T-helper 17 cell (primary cell): ENCODE results near the gene MED13L. TPM values are rescaled to one million over a fixed set of nuclear protein-coding genes. Genes with fewer than 3 reads are reported as not detected.
"Not testable (repeated sequence)": the region's sequence is repeated elsewhere in the genome, so short reads cannot be mapped to it uniquely, and the experiment has no call there.

ENCODE experiments used
- ATAC-seq: fragments of 150-1000 bp; cut with Tn5 transposase; 2 replicates; pipeline ENCODE4 v1.10.0; 2021; ENCODE audit warnings: mild to moderate bottlenecking, moderate library complexity
- DNase-seq, 3 donors: peaks; one replicate each; pipeline versions ENCODE4 v3.0.0 to v3.0.0-alpha.2; 2020 to 2021
- H3K9me3 ChIP-seq: one replicate; pipeline ENCODE4 v1.7.0; 2013; ENCODE audit warnings: low read length, mild to moderate bottlenecking; ENCODE audit not compliant: control insufficient read depth, poor library complexity, severe bottlenecking
- H3K27ac Mint-ChIP-seq: one replicate; pipeline ENCODE4 v1.8.0; 2022; ENCODE audit warnings: mild to moderate bottlenecking, moderate library complexity, mixed read lengths
- H3K27me3 Mint-ChIP-seq: one replicate; pipeline ENCODE4 v1.8.0; 2022; ENCODE audit warnings: mixed read lengths
- H3K36me3 Mint-ChIP-seq: one replicate; pipeline ENCODE4 v1.8.0; 2022; ENCODE audit warnings: low read depth, mixed read lengths
- H3K4me1 Mint-ChIP-seq: one replicate; pipeline ENCODE4 v1.8.0; 2022; ENCODE audit warnings: mild to moderate bottlenecking, mixed read lengths
- H3K4me3 Mint-ChIP-seq: one replicate; pipeline ENCODE4 v1.8.0; 2022; ENCODE audit warnings: mild to moderate bottlenecking, moderate library complexity, mixed read lengths
- total RNA-seq, 4 donors: library from RNA in 2 of 4; stranded (reverse) in 2 of 4; gene quantifications; one replicate each; pipeline ENCODE4 v1.2.3 and lab custom pipeline; 2022 to 2026

MED13L gene
- total RNA-seq, 2 donors from 2014 or later: 184 to 193 TPM

DNA sequence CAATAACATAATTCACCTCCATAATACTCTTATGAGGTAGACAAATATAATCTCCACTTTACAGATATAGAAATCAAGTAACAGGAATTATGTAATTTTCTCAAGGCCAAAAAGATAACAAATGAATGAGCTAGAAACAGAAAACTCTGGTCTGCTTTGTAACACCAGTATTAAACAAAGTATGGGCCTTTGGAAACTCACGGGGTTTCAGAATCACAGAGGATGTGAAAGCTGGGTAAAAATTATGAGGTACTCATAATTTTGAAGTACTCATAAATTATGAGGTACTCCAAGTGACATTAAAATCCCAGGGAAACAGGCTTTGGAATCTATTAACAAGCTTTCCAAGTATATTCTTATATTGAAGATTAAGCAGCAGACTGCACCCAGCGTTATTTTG is 140.2 kb downstream of the MED13L start:
- no peaks in the 10 kb centered on the region for H3K9me3 ChIP-seq
- H3K27me3 Mint-ChIP-seq: no peaks in the 10 kb centered on the region
- H3K4me1 Mint-ChIP-seq: peaks cover 48% of the 10 kb centered on the region
- no peak overlapping the region for H3K27ac Mint-ChIP-seq
- H3K36me3 Mint-ChIP-seq: no peaks in the 10 kb centered on the region
- H3K4me3 Mint-ChIP-seq: no peak overlapping the region
- DNase-seq (no peak), ATAC-seq (no peak)

DNA sequence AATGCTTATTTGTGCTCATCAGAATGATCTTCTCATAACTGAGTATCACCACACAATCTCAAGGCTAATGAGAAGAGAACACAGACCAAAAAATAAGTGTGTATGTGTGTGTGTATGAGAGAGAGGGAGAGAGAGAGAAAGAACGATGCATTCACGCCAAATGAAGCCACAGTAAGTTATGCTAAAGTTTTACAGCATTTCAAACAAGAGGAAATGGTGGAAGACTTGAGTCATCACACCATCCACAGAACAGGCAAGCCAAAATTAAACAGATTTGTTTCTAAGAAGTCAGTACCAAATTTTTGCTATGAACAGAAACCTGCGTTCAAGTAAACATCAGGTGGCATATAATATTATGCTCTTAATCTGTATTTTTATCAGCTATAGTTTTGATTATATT is 141.2 kb downstream of the MED13L start:
- no peaks in the 10 kb centered on the region for H3K27me3 Mint-ChIP-seq
- no peak for ATAC-seq

DNA sequence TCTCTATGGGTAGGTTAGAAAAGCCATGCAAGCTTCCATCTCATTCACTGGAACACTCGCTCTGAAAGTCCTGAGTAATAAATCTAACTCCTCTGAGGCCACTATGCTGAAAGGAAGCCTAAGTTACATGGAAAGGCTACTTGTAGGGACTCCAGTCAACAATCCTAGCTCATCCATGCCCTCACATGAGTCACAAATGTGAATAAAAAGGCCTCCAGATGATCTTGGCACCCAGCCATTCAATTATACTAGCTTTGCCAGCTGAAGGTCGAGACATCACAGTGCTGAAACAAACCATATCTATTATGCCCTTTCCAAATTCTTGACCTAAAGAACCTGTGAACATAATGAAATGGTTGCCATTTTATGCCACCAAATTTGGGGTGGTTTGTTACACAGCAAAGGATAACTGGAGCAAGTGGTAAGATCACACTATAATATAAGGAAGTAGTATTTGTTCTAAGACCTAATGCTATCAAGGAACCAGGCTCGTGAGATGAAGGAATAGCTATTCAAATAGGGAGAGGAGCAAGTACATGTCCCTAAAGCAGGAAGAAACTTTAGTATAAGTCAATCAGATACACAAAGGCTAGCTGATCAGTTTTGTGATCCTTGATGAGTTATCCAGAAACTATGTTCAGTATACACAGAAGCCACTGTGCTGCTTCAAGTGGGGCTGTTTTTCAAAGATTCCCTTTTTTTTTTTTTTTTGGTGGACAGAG is 142.1 kb downstream of the MED13L start:
- no peaks in the 10 kb centered on the region for H3K27me3 Mint-ChIP-seq
- no peak for ATAC-seq
- no peak overlapping the region for H3K4me3 Mint-ChIP-seq
- no peaks in the 10 kb centered on the region for H3K36me3 Mint-ChIP-seq
- H3K27ac Mint-ChIP-seq: no peak overlapping the region
- peaks cover 47% of the 10 kb centered on the region for H3K4me1 Mint-ChIP-seq
- DNase-seq: no peak
- H3K9me3 ChIP-seq: no peaks in the 10 kb centered on the region

More for the DNA sequence above, 141.2 kb downstream of the MED13L start:
- DNase-seq: no peak
- Mint-ChIP-seq H3K36me3 (no peaks in the 10 kb centered on the region), H3K4me1 (peaks cover 41% of the 10 kb centered on the region), H3K4me3 (no peak overlapping the region), H3K27ac (no peak overlapping the region)
- no peaks in the 10 kb centered on the region for H3K9me3 ChIP-seq

DNA sequence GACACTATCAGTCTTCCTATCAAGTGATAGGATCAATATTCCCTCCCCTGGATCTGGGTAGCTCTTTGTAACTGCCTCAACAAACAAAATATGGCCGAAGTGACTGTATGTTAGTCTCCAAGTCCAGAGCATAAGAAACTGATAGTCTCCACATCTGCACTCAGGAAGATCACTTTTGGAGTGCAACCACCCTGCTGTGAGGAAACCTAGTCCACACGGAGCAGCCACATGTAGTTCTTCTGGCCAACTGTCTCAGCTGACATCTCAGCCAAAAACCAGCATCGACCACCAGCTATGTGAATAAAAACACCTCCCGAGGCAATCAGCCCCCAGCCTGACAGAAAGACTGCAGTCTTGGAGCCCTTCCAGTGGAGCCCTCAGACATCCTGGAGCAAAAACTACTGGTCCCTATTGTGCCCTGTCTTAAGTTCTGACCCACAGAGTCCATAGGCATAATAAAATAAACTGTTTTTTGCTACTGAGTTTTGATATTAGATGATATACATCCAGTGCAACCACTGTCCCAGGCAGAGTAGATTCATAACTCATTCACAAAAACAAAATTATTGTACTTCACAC is 143.8 kb downstream of the MED13L start:
- Mint-ChIP-seq H3K27me3 (no peaks in the 10 kb centered on the region), H3K27ac (peak overlapping the region; percentile 86), H3K4me1 (peaks cover 39% of the 10 kb centered on the region)

DNA sequence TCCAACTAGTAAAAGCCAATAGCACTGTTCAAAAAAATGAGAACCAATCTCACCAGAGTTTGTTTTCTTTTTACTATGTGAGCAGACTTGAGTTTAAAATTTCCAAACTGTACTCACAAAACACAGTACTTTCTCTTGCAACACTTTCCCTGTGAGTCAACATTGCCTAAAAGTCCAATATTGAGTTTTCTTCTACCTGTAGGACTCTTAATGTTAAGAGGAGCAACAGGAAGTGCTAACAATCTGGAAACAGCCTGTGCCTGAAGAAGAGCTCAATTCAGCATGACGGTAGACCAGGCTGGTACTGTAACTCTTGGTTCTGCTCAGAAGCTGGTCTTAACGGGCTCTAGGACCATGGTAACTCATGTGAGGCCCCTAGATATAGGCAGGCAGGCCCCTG is 144.3 kb downstream of the MED13L start:
- DNase-seq: no peak
- Mint-ChIP-seq H3K27me3 (no peaks in the 10 kb centered on the region), H3K4me1 (peaks cover 39% of the 10 kb centered on the region), H3K27ac (peak overlapping the region; percentile 86), H3K4me3 (no peak overlapping the region), H3K36me3 (no peaks in the 10 kb centered on the region)
- H3K9me3 ChIP-seq: no peaks in the 10 kb centered on the region
- no peak for ATAC-seq

More for the DNA sequence above, 143.8 kb downstream of the MED13L start:
- H3K9me3 ChIP-seq: no peaks in the 10 kb centered on the region
- H3K36me3 Mint-ChIP-seq: no peaks in the 10 kb centered on the region
- ATAC-seq (no peak), DNase-seq (no peak)
- H3K4me3 Mint-ChIP-seq: no peak overlapping the region

DNA sequence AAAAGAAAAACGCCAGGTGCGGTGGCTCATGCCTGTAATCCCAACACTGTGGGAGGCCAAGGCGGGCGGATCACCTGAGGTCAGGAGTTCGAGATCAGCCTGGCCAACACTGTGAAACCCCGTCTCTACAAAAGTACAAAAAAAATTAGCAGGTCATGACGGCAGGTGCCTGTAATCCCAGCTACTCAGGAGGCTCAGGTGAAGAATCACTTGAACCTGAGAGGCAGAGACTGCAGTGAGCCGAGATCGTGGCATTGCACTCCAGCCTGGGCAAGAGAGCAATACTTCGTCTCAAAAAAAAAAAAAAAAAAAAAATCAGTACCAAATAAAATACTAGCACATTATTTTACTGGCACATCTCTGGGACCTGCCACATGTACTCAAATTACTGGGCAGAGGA is 145.5 kb downstream of the MED13L start:
- H3K4me1 Mint-ChIP-seq: peaks cover 43% of the 10 kb centered on the region
- ATAC-seq, H3K4me3 Mint-ChIP-seq, DNase-seq, H3K9me3 ChIP-seq, H3K27me3 Mint-ChIP-seq, H3K36me3 Mint-ChIP-seq, H3K27ac Mint-ChIP-seq: not testable (repeated sequence)

DNA sequence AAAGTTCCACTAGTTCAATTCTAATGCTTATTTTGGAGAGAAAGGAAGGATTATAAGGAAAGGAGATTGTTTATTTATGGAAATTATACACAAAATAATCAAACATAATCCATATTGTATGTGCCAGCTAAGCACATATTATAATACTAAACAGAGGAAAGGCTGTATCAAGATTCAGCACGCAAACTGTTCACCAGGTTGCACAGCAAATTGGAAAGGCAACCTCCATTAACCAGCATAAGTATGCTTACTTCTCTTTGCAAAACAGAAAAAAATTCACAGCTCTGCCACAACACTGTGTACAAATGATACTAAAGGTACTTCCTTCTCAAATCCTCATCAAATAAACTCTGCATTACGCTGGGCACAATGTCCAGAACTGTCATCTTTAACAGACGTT is 146.3 kb downstream of the MED13L start:
- ATAC-seq: no peak
- H3K36me3 Mint-ChIP-seq: no peaks in the 10 kb centered on the region
- peak overlapping the region; percentile 41 for H3K27ac Mint-ChIP-seq
- H3K9me3 ChIP-seq: no peaks in the 10 kb centered on the region
- peaks cover 45% of the 10 kb centered on the region for H3K4me1 Mint-ChIP-seq
- DNase-seq: no peak
- no peak overlapping the region for H3K4me3 Mint-ChIP-seq
- no peaks in the 10 kb centered on the region for H3K27me3 Mint-ChIP-seq

DNA sequence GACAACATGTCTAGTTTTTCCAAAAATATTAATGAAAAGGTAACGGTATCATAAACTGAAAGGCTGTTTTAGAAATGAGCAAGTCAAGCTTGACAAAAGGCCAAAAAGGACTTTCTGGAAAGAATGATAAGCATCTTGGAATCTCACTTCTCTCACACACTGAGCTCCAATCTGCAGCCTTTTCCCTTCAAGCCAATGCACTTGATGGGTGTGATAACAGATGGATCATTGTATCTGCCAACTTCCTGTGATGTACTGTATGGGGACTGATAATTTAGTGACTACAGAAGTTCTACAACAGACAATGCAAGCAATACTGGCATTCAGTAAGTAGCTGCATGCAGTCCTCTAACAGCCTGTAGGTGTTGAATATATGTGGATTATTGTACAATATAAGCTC is 147.1 kb downstream of the MED13L start:
- Mint-ChIP-seq H3K27me3 (no peaks in the 10 kb centered on the region), H3K4me3 (no peak overlapping the region)

DNA sequence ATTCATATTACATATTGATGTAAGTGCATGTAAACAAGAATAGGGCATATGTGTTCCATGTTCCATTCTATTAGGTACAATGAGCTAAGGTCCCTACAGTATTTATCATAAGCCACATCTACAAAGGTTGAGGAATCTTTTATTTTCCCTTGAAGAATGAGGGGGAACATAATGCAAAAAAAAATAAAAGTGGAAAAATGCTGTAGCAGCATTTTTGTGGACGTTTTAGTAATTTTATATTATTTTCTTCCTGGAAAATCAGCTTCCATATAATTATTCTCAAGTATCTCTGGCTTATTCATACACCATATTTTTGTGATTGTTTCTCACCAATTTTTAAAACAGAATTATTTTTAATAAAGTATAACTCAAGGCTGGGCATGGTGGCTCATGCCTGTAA is 148.7 kb downstream of the MED13L start:
- Mint-ChIP-seq H3K27me3 (no peaks in the 10 kb centered on the region), H3K27ac (no peak overlapping the region), H3K36me3 (no peaks in the 10 kb centered on the region), H3K4me1 (peaks cover 42% of the 10 kb centered on the region), H3K4me3 (no peak overlapping the region)
- DNase-seq (no peak), ATAC-seq (no peak)
- H3K9me3 ChIP-seq: no peaks in the 10 kb centered on the region

More for the DNA sequence above, 147.1 kb downstream of the MED13L start:
- no peak for DNase-seq
- H3K9me3 ChIP-seq: no peaks in the 10 kb centered on the region
- no peaks in the 10 kb centered on the region for H3K36me3 Mint-ChIP-seq
- peak overlapping the region; percentile 41 for H3K27ac Mint-ChIP-seq
- no peak for ATAC-seq
- peaks cover 43% of the 10 kb centered on the region for H3K4me1 Mint-ChIP-seq

DNA sequence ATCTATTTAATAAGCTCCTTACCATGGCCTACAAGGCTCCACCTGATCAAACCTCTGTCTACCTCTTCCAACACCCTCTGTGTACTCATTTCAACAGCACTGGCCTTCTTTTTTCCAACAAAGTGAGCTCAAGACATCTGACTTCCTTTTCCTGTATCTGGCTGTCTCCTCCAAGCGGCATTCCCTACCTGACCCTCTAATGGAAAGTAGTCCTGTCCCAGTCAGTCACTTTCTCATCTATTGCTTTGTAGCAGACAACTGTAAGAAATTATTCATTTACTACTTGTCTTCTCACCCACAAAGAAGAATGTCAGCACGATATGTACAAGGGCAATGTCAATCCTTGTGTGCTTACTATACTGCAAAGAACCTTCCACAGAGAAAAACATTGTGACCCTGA is 149.6 kb downstream of the MED13L start:
- H3K9me3 ChIP-seq: no peaks in the 10 kb centered on the region
- DNase-seq (no peak), ATAC-seq (no peak)
- Mint-ChIP-seq H3K4me1 (peaks cover 40% of the 10 kb centered on the region), H3K36me3 (no peaks in the 10 kb centered on the region), H3K4me3 (no peak overlapping the region), H3K27me3 (no peaks in the 10 kb centered on the region), H3K27ac (peak overlapping the region; percentile 41)

DNA sequence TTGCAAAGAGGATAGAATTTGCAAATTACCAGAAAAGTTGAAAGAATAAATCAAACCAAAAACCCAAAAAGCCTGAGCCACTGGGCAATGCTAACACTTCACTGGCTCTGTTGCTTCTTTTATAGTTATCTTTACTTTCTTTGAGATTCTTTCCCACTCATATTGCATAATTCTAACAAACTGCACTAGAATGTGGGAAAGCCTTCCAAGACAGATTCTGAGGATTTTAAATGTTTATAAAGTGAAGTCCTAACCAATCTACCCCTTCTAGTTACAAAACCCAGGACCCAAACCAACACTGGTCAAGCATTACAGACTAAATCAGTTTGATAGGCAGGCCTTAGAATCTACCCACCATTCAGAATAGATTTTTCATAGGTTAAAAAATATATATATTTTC is 150.9 kb downstream of the MED13L start:
- no peak for ATAC-seq
- Mint-ChIP-seq H3K36me3 (no peaks in the 10 kb centered on the region), H3K27ac (no peak overlapping the region), H3K4me3 (no peak overlapping the region), H3K27me3 (no peaks in the 10 kb centered on the region), H3K4me1 (peaks cover 42% of the 10 kb centered on the region)
- no peaks in the 10 kb centered on the region for H3K9me3 ChIP-seq
- DNase-seq: no peak

DNA sequence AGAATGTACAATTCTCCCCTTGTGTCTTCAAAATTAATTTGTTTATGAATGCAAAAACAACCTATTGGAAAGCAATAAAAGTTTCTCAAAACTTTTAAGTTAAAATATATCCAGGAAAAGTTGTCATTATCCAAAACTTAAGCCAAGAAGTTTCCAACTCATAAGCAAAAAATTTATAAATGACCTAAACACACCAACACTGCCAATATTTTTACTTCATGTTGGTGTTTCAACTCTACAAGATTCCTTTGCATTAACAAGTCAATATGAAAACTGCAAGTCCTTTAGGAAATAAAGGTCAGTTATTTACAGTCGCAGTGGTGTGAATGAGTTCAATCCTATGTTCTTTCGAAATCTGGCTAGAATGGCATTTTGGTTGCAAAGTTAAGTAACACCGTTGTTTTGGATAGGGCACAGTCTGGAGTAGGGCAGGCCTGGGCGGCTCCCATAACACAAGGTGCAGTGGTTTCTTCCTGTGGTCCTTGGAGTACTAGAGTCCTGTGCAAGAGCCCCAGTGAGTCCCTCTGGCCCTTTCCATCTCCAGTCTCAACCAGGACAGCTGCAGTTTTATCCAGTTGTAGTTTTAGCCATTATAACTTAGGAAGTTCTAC is 151.4 kb downstream of the MED13L start:
- no peak for ATAC-seq
- H3K27ac Mint-ChIP-seq: no peak overlapping the region

DNA sequence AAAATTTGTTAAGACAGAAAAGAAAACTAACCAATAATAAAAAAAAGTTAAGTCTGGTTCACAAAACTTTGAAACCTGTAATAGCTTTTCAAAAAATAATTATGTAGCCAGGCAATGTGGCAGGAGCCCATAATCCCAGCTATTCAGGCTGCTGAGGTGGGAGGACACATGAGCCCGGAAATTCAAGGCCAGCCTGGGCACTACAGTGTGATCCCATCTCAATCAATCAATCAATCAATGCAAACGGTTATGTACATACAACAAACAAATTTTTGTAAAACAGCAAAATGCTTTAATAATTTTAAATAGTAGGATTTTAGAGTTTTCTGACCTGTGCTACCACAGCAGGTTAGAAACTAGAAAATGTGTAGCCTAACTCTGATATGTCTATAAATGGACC is 152.4 kb downstream of the MED13L start:
- Mint-ChIP-seq H3K27ac (no peak overlapping the region), H3K27me3 (no peaks in the 10 kb centered on the region), H3K4me1 (peaks cover 40% of the 10 kb centered on the region), H3K36me3 (no peaks in the 10 kb centered on the region), H3K4me3 (no peak overlapping the region)
- DNase-seq (no peak), ATAC-seq (no peak)
- H3K9me3 ChIP-seq: no peaks in the 10 kb centered on the region

More for the DNA sequence above, 151.4 kb downstream of the MED13L start:
- no peaks in the 10 kb centered on the region for H3K27me3 Mint-ChIP-seq
- H3K4me3 Mint-ChIP-seq: no peak overlapping the region
- no peaks in the 10 kb centered on the region for H3K36me3 Mint-ChIP-seq
- DNase-seq: no peak
- H3K4me1 Mint-ChIP-seq: peaks cover 44% of the 10 kb centered on the region
- no peaks in the 10 kb centered on the region for H3K9me3 ChIP-seq
